ENCODE results near the gene RAPGEF6. TPM values are rescaled to one million over a fixed set of nuclear protein-coding genes. Genes with fewer than 3 reads are reported as not detected.

RAPGEF6 gene
- total and polyA plus RNA-seq, 2 of the 4 experiments (the other 2 are of a cell fraction): 5.8 to 18.8 TPM

- Histone ChIP-seq H3K18ac (ENCODE audit: low read depth, low read length) (no peak overlapping the region), H2AK9ac (replicated peaks; ENCODE audit: low read depth, low read length, poor library complexity) (no peak overlapping the region), H3K4me3 (ENCODE audit: insufficient read depth, low read depth, low read length) (no peak overlapping the region), H3K14ac (replicated peaks; ENCODE audit: low read depth, low read length) (no peak overlapping the region), H2BK120ac (ENCODE audit: low read depth, low read length) (no peak overlapping the region), H3K4me1 (ENCODE audit: control insufficient read depth, insufficient read depth, low read length) (peaks cover 2% of the 10 kb centered on the region), H3K36me3 (ENCODE audit: control insufficient read depth, insufficient read depth, low read length) (no peaks in the 10 kb centered on the region), H3K27me3 (ENCODE audit: control insufficient read depth, insufficient read depth, low read length) (no peaks in the 10 kb centered on the region), H3K23ac (ENCODE audit: low read depth, low read length) (no peak overlapping the region), H3K4me2 (ENCODE audit: low read depth, low read length) (no peak overlapping the region), H4K8ac (ENCODE audit: low read depth in 2 of 2, low read length in 2 of 2) (no peak overlapping the region; a peak in 1 of 4 replicates), H2AFZ (replicated peaks; ENCODE audit: low read length, poor library complexity) (no peak overlapping the region), H3K27ac (ENCODE audit: insufficient read depth, low read length) (no peak overlapping the region), H3K79me1 (ENCODE audit: low read depth in 1 of 2, low read length in 2 of 2) (peaks cover 10 to 24% of the 10 kb centered on the region in 2 experiments), H2AK5ac (ENCODE audit: low read depth, low read length) (no peak overlapping the region), H4K5ac (ENCODE audit: low read depth, low read length) (no peak overlapping the region), H2BK5ac (ENCODE audit: low read depth, low read length, poor library complexity, severe bottlenecking) (no peak overlapping the region), H3K56ac (ENCODE audit: extremely low read depth, insufficient read depth, low read length) (no peak overlapping the region), H3K9ac (ENCODE audit: low read depth, low read length) (no peak overlapping the region), H2BK15ac (ENCODE audit: low read depth, low read length) (no peak overlapping the region), H3K4ac (ENCODE audit: low read depth, low read length) (no peak overlapping the region), H3K9me3 (ENCODE audit: control insufficient read depth, insufficient read depth, low read length) (no peaks in the 10 kb centered on the region), H4K20me1 (ENCODE audit: insufficient read depth, low read length) (no peaks in the 10 kb centered on the region; the same call in 1 of the 2 replicates), H4K91ac (ENCODE audit: insufficient read depth, low read depth, low read length) (no peak overlapping the region), H3K9me1 (ENCODE audit: insufficient read depth, low read length) (no peaks in the 10 kb centered on the region; the same call in 1 of the 2 replicates), H2BK20ac (ENCODE audit: low read depth, low read length) (no peak overlapping the region)
- WGBS, 2 experiments (ENCODE audit: extremely low coverage in 2 of 2, insufficient read length in 1 of 2): no CpG with 5 or more reads among the region's 4 CpGs
- ATAC-seq (ENCODE audit: low read depth) (peak; percentile 80), DNase-seq (peak; percentile 90)
- in situ Hi-C loops (cut with MboI; ENCODE audit: low sequenced_read_pairs): no loop called here
- TF ChIP-seq SMC3 (IDR thresholded peaks at IDR 0.05; ENCODE audit: low read depth, low read length) (no peak), MXI1 (IDR thresholded peaks at IDR 0.05; ENCODE audit: borderline replicate concordance, low read depth, low read length) (no peak), NFE2L2 (IDR thresholded peaks at IDR 0.05; ENCODE audit: low read depth, low read length) (no peak), FOS (IDR thresholded peaks at IDR 0.05; ENCODE audit: low read depth, low read length) (peak; percentile 27; the same call in 1 of the 2 replicates)
- ChIA-PET POLR2A (ENCODE audit: unreplicated experiment) (no interaction called here), CTCF (interaction anchor here (0.6 to 1.4 kb wide), 4 partner anchors 12 to 69 kb away, joined by 3 to 4 read pairs (median 3); no protein-coding TSS in a partner anchor)
- BruUV-seq (replicated peaks): no TSS peak
- intact Hi-C loops (cut with micrococcal nuclease): no loop called here
- dilution Hi-C loops (cut with HindIII; ENCODE audit: low sequenced_read_pairs, unreplicated experiment): no loop called here
Observed at GRCh38 chr5:131521252-131521651, 113.8 kb downstream of the RAPGEF6 start.

Data from IMR-90 (cell line).